Renal pelvis (tissue), 12 donors: ENCODE results near the gene FCHSD1. TPM values are rescaled to one million over a fixed set of nuclear protein-coding genes. Genes with fewer than 3 reads are reported as not detected.
A peak's percentile ranks its signal among the peaks of the same experiment; 100 is the strongest.

Source experiments
- DNase-seq: peaks from one replicate; pipeline ENCODE4 v3.0.0-alpha.2; 2013
- long read RNA-seq, 16 experiments: transcript quantifications; one replicate each; lab custom pipeline, GENCODE V29; 2026
- polyA plus RNA-seq, 3 donors: library from polyadenylated mRNA; unstranded; fragments of 120-200 nt; gene quantifications; one replicate each; pipeline ENCODE4 v1.2.1, GENCODE V29; 2013; ENCODE audit not compliant: insufficient read length in 3 of 3

FCHSD1 gene
- polyA plus RNA-seq = 10 to 100 TPM; 11.4 to 16.2 (median 14.7) TPM
- long read RNA-seq, donor 1, partial matches to known transcripts = 5 of 7 reads
- long read RNA-seq, donor 1, other reads (novel, unspliced or antisense) = 0 of 7 reads
- long read RNA-seq, donor 2, partial matches to known transcripts = 0 of 1 reads
- long read RNA-seq, donor 2, other reads (novel, unspliced or antisense) = 0 of 1 reads
- long read RNA-seq, donor 3, partial matches to known transcripts = 0 of 1 reads
- long read RNA-seq, donor 3, other reads (novel, unspliced or antisense) = 0 of 1 reads
- long read RNA-seq, donor 4, partial matches to known transcripts = 0 of 1 reads
- long read RNA-seq, donor 4, other reads (novel, unspliced or antisense) = 0 of 1 reads
- long read RNA-seq, donor 5 = 0 reads
- long read RNA-seq, donor 6, partial matches to known transcripts = 0 of 1 reads
- long read RNA-seq, donor 6, other reads (novel, unspliced or antisense) = 0 of 1 reads
- long read RNA-seq, donor 7, partial matches to known transcripts = 0 of 2 reads
- long read RNA-seq, donor 7, other reads (novel, unspliced or antisense) = 0 of 2 reads
- long read RNA-seq, donor 8 = 0 reads
- long read RNA-seq, donor 9, partial matches to known transcripts = 7 of 7 reads
- long read RNA-seq, donor 9, other reads (novel, unspliced or antisense) = 0 of 7 reads
- long read RNA-seq, donor 10, partial matches to known transcripts = 0 of 1 reads
- long read RNA-seq, donor 10, other reads (novel, unspliced or antisense) = 0 of 1 reads
- long read RNA-seq, donor 11, partial matches to known transcripts = 0 of 1 reads
- long read RNA-seq, donor 11, other reads (novel, unspliced or antisense) = 0 of 1 reads
- long read RNA-seq, donor 12, partial matches to known transcripts = 0 of 1 reads
- long read RNA-seq, donor 12, other reads (novel, unspliced or antisense) = 0 of 1 reads
- long read RNA-seq, donor 13, partial matches to known transcripts = 0 of 1 reads
- long read RNA-seq, donor 13, other reads (novel, unspliced or antisense) = 0 of 1 reads
- long read RNA-seq, donor 14, partial matches to known transcripts = 0 of 1 reads
- long read RNA-seq, donor 14, other reads (novel, unspliced or antisense) = 0 of 1 reads
- long read RNA-seq, donor 15, partial matches to known transcripts = 0 of 2 reads
- long read RNA-seq, donor 15, other reads (novel, unspliced or antisense) = 0 of 2 reads
- long read RNA-seq, donor 16, partial matches to known transcripts = 0 of 2 reads
- long read RNA-seq, donor 16, other reads (novel, unspliced or antisense) = 0 of 2 reads

GRCh38 chr5:141650851-141651727 is at the start of gene FCHSD1:
FCHSD1 (minus strand) TSS chr5:141651418; CDS start chr5:141651368, 50 bp downstream.
- peak; percentile 73 for DNase-seq

DNA sequence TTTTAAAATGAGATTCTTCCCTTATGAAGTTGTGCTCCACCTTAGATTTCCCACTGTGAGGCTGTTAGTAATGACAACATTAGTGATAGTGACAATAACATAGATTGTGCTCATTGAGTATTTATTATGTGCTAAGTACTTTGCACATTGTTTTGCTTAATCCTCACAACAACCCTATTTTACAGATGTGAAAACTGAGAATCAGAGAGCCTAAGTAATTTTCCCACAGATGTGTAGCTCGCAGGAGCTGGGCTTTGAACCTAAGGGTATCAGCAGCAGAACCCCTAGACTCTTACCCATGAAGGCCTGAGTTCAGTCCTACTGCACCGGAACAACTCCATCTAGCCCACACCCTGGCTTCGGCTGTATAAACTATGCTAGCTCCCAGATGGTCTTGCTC is 46.4 kb upstream of the FCHSD1 start:
- no peak for DNase-seq

- no peak for DNase-seq
These were observed 45.2 kb upstream of the FCHSD1 start for GRCh38 chr5:141696431-141696830.

GRCh38 chr5:141695627-141696215 is 44.5 kb upstream of the FCHSD1 start:
- no peak for DNase-seq

DNA sequence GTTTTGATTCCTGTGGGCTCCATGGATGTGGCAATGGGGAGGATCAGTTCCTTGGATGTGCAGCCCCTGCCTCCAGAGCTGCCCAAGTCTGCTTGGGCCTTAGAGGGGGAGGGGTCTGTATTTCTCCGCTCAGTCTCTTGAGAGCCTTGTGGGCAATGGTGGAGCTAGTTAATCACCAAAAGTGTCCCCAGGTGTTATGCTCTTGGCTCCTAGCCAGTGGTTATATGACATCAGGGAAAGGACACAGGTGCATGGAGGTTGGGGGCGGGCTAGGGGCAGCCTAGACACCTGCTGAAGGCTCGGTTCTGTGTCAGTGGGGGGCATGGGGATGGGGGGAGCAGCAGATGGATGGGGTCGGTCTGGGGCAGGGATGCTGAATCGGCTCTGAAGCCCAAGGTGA is 43.3 kb upstream of the FCHSD1 start:
- DNase-seq = no peak

DNA sequence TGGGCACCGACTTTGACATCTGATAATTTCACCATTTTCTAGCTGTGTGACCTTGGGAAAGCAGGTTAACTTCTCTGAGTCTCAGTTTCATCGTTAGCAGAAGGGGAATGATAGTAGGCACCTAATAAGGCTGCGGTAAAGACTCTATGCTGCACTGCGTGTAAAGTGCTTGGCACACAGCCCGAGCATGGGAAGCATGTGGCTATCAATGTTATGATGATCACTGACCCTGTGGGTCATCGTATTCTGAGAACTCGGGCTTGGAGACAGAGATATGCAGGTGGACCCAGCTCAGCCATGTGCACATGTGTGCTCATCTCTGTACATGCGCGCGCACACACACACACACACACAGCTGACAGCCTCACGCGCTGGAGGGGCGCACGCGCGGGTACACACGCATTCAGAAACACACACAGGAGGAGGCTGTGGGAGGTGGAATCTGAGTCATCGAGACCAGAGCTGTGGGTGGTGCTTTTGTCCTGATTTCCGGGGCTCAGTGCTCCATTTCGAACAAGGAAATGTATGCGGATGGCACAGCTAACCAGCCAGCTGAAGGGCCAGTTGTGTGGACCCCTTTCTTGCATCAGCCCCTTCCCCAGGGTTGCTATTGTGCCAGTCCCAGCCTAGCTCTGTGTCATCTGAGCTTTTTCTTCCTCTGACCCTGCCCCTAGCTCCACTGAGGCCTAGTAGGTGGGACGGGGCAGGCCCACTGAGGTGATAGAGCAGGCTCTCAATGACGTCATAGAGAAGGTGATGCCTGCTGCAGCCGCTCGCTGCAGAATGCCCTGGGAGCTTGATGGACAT is 41.9 kb upstream of the FCHSD1 start:
- no peak for DNase-seq

GRCh38 chr5:141692533-141692888 is 41.3 kb upstream of the FCHSD1 start:
- no peak for DNase-seq

DNA sequence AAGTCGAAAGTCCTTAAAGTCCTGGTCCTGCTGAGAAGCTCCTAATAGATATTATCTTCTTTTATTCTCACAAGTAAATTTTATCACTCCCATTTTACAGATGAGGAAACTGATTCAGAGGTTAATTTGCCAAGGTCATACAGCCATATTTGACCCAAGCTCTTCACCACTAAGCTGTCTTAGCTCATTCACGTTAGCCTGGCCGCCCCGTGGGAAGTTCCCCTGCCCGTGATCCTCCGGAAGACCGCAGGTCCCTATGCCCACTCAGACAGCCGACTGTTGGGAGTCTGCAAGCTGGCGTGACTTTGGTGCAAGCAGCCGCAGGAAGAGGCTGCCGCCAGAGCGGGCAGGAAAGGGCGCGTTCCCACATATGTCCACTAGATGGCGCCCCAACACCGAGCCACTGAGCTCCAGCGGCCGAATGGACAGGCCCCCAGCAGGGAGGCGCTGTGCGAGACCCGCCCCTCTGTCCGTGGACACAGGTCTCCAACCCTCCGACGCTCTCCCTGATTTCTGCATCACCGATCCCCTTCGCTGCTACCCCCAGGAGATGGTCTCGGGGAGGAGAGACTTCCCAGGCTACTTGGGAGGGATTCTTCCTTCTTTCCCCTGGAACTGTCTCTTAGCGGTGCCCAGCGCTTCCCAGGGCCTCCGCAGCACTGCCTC is 40.8 kb upstream of the FCHSD1 start:
- DNase-seq = no peak

DNA sequence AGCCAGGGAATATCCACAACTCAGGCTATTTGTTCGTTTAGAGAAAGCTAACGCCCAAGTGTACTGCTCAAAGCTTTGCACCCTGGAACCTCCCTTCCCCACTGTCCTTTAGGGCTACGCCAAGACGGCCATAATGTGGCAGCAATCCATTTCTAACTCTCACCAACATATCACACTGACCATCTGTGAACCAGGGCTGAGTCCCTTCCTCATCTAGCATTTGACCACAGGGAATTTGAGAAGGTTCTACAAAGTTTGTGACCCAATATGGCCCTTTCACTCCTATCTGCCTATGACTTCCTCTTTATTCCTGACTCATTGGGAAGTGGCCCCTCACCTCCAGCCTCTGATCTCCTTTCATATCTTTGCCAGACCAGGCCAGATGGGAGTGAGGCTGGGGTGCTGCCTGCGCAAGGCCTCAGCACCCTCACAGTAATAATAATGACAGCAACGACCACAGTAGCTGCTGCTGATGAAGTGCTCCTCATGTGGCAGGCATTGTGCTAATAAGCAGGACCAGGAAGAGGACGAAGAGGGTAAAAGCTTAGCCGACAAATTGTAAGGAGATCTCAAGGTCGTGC is 40.2 kb upstream of the FCHSD1 start:
- no peak for DNase-seq

GRCh38 chr5:141686648-141687416 is 35.6 kb upstream of the FCHSD1 start:
- no peak for DNase-seq

GRCh38 chr5:141685591-141685990 is 34.4 kb upstream of the FCHSD1 start:
- no peak for DNase-seq

GRCh38 chr5:141683596-141684141 is 32.5 kb upstream of the FCHSD1 start:
- no peak for DNase-seq

GRCh38 chr5:141681695-141682641 is 30.8 kb upstream of the FCHSD1 start, which contains the start of gene ARAP3:
ARAP3 (minus strand) TSS chr5:141682230; CDS start chr5:141680486, 1,744 bp downstream.
- DNase-seq = peak; percentile 62

GRCh38 chr5:141681295-141681694 is 30.1 kb upstream of the FCHSD1 start:
- DNase-seq = no peak

DNA sequence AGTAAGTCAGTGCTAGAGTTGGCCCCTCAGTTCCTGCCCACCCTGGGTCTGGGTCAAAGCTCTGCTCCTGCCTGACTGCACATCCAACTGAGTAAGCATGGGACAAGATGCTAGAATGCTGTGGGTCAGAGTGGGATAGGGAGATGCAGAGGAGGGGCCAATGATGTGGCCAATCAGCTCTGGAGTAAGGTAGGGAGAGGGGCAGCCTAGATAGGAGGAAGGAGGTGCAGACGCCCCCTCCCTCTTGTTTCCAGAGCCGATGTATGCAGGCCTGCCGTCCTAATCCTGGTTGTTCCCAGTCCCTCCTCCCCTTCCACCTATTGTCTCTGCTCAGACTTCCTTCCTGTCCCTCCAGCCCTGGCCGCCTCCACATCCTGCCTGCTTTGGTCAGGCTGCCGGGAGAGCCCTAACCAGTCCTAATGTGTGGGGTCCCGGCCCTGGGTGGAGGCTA is 29.6 kb upstream of the FCHSD1 start:
- DNase-seq = peak; percentile 28

DNA sequence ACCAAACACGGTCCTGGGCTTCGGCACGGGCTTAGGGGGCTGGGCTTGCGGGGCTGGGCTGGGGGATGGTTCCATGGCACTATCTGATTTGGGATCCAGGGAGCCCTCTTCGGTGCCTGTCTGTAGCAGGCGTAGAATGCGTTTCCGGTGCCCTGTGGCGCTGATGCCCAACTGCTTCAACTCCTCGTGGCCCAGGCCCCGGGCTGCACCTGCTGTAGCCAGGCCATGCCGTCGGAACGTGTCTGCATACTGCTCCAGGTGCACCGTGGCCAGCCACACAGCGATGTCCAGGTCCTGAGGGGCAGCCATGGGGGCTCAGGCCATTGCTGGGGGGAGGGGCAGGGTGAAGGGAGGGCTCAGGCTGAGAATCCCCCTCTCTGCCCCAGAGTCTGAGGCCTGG is 29.0 kb upstream of the FCHSD1 start:
- no peak for DNase-seq
